Measurements from ENCODE around the gene BCAR1.

The BCAR1 gene

GRCh38 chr16:75198135-75198600 is 53.3 kb downstream of the BCAR1 start:
- DNase-seq: no peak

DNA sequence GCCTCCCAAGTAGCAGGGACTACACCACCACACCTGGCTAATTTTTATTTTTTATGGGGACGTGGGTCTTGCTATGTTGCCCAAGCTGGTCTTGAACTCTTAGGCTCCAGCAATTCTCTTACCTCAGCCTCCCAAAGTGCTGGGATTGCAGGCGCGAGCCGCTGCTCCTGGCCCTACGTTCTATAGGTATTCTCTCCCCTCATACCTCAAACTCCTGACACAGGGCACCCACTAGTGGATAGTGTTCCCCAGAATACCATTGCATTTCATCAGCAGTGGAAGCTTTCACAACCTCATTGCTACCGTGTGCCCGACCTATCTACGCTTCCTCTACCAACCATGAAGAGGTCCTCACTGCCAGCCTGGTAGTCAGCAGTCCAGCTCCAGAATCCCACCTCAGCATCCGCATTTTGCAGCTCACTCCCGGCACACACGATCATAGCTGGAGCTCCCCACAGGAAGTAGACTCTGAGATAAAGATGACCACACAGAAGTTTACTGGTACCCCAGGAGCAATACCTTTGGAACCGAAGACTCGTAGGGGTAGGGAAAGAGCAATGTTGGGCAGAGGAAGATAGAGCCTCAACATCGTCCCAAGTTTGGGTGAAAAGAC is 53.8 kb downstream of the BCAR1 start:
- no peak for DNase-seq

DNA sequence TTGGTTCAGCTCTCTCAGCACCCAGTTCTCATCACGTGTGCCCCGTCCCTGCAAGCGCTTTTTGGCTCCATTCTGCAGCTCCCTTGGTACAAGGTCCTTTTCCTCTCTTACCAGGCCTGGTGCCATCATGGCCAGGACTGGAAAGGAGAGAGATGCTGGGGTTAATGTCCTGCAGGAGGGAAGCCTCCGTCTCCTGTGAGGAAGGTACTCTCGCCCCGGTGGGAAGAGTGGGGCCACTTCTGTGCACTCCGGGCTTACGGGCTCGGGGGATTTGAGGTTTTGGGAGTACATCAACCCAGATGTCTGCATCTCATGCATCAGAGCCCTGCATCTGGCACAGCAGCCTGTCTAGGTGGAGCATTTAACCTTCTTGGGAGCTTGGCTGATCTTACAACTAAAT is 54.6 kb downstream of the BCAR1 start:
- DNase-seq: no peak

DNA sequence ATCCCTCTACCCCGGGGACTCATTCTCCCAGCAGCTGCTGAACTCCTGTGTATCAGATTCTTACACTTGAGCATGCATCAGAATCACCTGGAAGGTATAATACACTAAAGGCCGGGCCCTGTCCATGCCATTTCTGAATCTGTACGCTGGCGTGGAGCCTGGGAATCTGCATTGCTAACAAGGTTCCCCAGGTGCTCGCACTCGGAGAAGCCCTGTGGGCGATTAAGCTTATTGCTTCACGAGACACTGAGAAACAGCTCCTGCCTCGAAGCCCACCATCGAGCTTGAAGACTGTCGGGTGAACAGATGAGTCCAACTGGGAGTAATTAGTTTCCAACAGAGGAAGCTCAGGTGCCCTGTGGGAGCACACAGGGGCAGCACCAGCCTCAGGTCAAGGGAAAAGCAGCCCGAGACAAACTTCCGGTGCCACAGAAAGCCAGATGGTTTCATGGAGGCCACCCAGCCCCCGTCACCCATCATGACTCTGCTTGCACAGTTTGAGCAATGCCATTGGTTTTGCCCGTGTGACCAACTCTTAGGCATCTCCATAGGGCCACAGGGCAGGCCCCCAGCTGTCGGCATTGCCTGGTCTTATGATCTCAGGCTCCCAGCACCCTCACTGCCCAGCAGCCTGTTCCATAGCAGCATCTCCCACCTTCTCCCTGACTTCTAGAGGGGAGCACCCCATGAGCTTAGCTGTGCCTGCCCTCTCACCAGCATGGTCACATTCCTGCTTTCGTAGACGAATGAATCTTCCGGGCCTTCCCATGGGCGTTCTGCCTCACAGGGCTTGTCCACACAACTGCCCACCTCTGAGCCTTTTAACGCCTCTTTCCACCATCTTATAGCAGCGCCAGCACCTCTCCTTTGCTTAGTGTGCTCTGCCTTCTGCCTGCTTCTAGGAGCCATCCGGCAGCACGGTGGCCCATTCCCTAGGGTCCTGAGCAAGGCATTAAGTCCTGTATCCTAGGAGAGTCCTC is 55.3 kb downstream of the BCAR1 start:
- DNase-seq: no peak

DNA sequence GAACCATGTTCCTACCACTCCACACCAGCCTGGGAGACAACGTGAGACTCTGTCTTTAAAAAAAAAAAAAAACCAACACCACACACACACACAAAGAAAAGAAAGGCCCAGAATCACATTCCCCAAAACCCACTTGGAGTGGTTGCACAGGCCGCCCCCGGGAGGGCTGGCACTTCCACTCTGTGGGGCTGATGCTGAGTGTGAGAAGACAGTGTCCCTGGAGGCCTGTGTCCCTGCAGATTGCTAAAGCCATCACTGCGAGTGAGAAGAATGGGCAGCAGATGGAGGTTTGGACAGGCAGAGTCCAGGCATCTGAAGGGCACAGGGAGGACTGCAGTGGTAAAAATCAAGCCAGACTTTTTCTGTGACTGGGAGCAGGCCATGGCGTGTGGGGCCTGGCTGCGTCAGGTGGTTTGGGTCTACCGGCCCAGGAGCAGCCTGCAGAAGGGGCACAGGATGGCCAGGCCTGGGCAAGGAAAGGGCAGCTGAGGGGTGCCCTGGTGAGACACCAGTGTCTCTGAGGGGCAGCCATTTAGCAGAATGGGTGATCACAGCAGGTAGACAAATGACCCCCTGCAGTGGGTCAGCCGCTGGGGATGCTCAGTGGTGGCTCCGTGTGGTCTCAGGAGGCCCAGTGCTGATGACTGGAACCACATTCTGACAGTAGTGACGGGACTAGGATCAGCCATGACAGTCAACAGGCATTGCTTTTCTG is 57.5 kb downstream of the BCAR1 start:
- DNase-seq: no peak

- DNase-seq: no peak
These were observed 58.2 kb downstream of the BCAR1 start for GRCh38 chr16:75193265-75193650.

DNA sequence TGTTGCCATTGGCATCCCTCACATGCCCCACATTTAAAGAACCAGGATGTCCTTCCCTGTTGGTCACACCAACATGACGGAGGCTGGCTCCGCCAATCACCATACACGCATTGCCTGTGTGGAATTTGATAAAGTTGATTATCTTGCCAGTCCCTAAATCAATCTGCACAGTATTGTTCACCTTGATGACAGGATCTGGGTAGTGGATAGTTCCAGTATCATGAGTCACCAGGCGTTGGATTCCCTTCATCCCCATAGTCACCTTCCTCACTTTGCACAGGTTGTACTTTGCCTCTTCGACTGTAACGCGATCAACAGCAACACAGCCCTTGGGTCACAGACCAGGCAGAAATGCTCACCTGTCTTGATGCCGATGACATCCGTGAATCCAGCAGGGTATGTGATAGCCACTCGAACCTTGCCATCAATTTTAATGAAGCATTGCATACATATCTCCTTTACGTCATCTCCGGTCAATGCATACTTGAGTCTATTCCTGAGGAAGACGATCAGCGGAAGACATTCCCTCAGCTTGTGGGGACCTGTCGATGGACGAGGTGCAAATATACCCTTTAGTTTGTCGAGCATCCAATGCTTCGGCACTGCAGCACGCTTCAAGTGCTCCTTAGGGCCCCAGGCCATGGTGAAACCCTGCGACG is 58.7 kb downstream of the BCAR1 start:
- DNase-seq: no peak

DNA sequence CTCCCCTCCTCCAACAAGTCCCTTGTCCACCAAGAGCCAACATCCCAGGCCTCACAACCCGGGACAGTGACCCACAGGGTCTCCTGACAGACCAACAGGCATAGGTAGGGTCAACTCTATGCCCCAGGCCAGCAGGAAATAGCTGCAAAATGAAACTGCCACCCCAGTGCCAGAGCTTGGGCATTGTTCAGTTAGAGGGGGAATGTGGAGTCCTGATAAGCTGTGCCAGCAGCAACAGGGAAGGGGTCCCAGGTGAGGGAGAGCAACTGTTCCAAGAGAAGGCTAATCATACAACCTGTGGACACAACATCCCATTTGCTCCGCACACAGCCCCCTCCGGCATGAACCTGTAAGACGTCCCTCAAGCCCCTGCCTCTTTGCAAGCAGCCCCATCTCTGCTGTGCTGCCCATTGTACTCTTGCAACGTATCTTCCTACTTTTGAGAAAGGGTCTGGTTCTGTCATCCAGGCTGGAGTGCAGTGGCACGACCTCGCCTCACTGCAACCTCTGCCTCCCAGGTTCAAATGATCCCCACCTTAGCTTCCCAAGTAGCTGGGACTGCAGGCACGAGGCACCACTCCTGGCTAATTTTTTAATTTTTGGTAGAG is 61.7 kb downstream of the BCAR1 start:
- no peak for DNase-seq

GRCh38 chr16:75188832-75189477 is 62.5 kb downstream of the BCAR1 start:
- no peak for DNase-seq

DNA sequence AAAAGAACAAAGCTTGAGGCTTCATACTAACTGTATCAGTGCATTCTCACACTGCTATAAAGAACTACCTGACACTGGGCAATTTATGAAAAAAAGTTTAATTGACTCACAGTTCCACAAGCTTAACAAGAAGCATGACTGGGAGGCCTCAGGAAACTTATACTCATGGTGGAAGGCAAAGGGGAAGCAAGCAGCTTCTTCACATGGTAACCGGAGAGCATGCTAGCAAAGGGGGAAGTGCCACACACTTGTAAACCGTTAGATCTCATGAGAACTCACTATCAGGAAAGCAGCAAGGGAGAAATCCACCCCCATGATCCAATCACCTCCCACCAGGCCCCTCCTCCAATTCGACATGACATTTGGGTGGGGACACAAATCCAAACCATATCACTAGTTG is 69.8 kb downstream of the BCAR1 start:
- no peak for DNase-seq

- DNase-seq: no peak
These were observed 72.2 kb downstream of the BCAR1 start for GRCh38 chr16:75179208-75179607.
